OCI-LY7 (cell line): Measurements from ENCODE around the gene FBXO17. TPM values are rescaled to one million over a fixed set of nuclear protein-coding genes. Genes with fewer than 3 reads are reported as not detected.

Source experiments
- BruUV-seq: library from RNA; stranded (reverse); fragments of 400-500 nt; replicated peaks from 2 replicates; lab custom pipeline; 2021; lab: Mats Ljungman, UMichigan
- CTCF ChIA-PET: fragments of 300-600 bp; sonication (Branson Sonifier 250); formaldehyde crosslinking; loops from one replicate; lab custom pipeline; 2022; ENCODE audit warnings: antibody characterized with exemption; ENCODE audit not compliant: unreplicated experiment; lab: Charles Lee
- POLR2A ChIA-PET: fragments of 300-600 bp; sonication (Branson Sonifier 250); formaldehyde crosslinking; loops from one replicate; lab custom pipeline; 2022; ENCODE audit warnings: antibody characterized with exemption; lab: Charles Lee
- DNase-seq: peaks from one replicate; pipeline ENCODE4 v3.0.0-alpha.2; 2015; ENCODE audit warnings: low spot score
- H2AFZ ChIP-seq: fragments of 200-600 bp; sonication (generic), shearing (Covaris generic); 2 replicates; pipeline ENCODE4 v1.6.1; 2014; ENCODE audit warnings: mild to moderate bottlenecking, antibody characterized with exemption, low read length, moderate library complexity
- H3K27ac ChIP-seq: fragments of 200-600 bp; sonication (generic); 2 replicates; pipeline ENCODE4 v1.5.1; 2014; ENCODE audit warnings: mixed run types, low read depth, mild to moderate bottlenecking, moderate library complexity, low read length, inconsistent platforms; ENCODE audit not compliant: poor library complexity, severe bottlenecking
- H3K36me3 ChIP-seq: fragments of 200-600 bp; sonication (generic); 2 replicates; pipeline ENCODE4 v1.6.1; 2014; ENCODE audit warnings: mild to moderate bottlenecking, antibody characterized with exemption, low read length, moderate library complexity, mixed read lengths; ENCODE audit not compliant: insufficient read depth
- H3K4me1 ChIP-seq: fragments of 200-600 bp; sonication (generic); 2 replicates; pipeline ENCODE4 v1.5.1; 2014; ENCODE audit warnings: mild to moderate bottlenecking, low read length; ENCODE audit not compliant: insufficient read depth, poor library complexity, severe bottlenecking
- H3K4me2 ChIP-seq: fragments of 200-600 bp; sonication (generic); 2 replicates; pipeline ENCODE4 v1.6.1; 2014; ENCODE audit warnings: mild to moderate bottlenecking, low read length
- H3K4me3 ChIP-seq: fragments of 200-600 bp; sonication (generic); 2 replicates; pipeline ENCODE4 v1.5.1; 2014; ENCODE audit warnings: mild to moderate bottlenecking, low read depth, low read length; ENCODE audit not compliant: poor library complexity, severe bottlenecking
- H3K79me2 ChIP-seq: fragments of 200-600 bp; sonication (generic); 2 replicates; pipeline ENCODE4 v1.6.1; 2016; ENCODE audit warnings: low read depth, mild to moderate bottlenecking, low read length, moderate library complexity, mixed read lengths; ENCODE audit not compliant: insufficient read depth
- H3K9me2 ChIP-seq: fragments of 200-600 bp; sonication (generic); 2 replicates; pipeline ENCODE4 v1.6.1; 2016; ENCODE audit warnings: mild to moderate bottlenecking, low read length, mixed read lengths; ENCODE audit not compliant: insufficient read depth
- H3K9me3 ChIP-seq: fragments of 200-600 bp; sonication (generic); 2 replicates; pipeline ENCODE4 v1.6.1; 2014; ENCODE audit warnings: mild to moderate bottlenecking, mixed run types, low read length, mixed read lengths
- H4K20me1 ChIP-seq: fragments of 200-600 bp; sonication (generic); 2 replicates; pipeline ENCODE4 v1.6.1; 2014; ENCODE audit warnings: mild to moderate bottlenecking, antibody characterized with exemption, low read length, moderate library complexity, mixed read lengths; ENCODE audit not compliant: insufficient read depth
- CTCF ChIP-seq: fragments of 200-600 bp; sonication (generic); conservative IDR thresholded peaks from 2 replicates; pipeline ENCODE4 v1.5.1; 2014; ENCODE audit warnings: mild to moderate bottlenecking, antibody characterized with exemption, low read length, moderate library complexity, mixed read lengths
- EZH2phosphoT487 ChIP-seq: fragments of 200-600 bp; sonication (generic); IDR thresholded peaks from 2 replicates; pipeline ENCODE4 v1.6.1; 2018; ENCODE audit warnings: low read depth, borderline replicate concordance, mild to moderate bottlenecking, mixed run types, antibody characterized with exemption, low read length, moderate library complexity, mixed read lengths
- intact Hi-C: fragments of 100-400 bp; cut with micrococcal nuclease; formaldehyde crosslinking; loops from one replicate; pipeline ENCODE4 v1.10.0; 2022; ENCODE audit not compliant: unreplicated experiment
- total RNA-seq, 2 experiments: library from RNA; depleted of rRNA in 1 of 2; stranded (reverse); fragments of >200 nt in 1 of 2; shearing (Covaris generic) in 1 of 2; gene quantifications; 2 replicates each; pipeline ENCODE4 v1.2.3, GENCODE V29; 2014 to 2022

FBXO17 gene
- total RNA-seq, 2 experiments from 2014 or later = not detected

- H2AFZ ChIP-seq = no peak overlapping the region
- BruUV-seq = no TSS peak
- H3K4me3 ChIP-seq = no peak overlapping the region
- no peaks in the 10 kb centered on the region for H4K20me1 ChIP-seq
- intact Hi-C loops = no loop called here
- H3K4me2 ChIP-seq = no peak overlapping the region
- no peaks in the 10 kb centered on the region for H3K4me1 ChIP-seq
- H3K79me2 ChIP-seq = no peaks in the 10 kb centered on the region
- ChIA-PET POLR2A (interaction anchor here (0.5 kb wide), 2 partner anchors 156 to 376 kb away, joined by 4 read pairs; no protein-coding TSS in a partner anchor), CTCF (no interaction called here)
- no peak for DNase-seq
- H3K36me3 ChIP-seq = peaks cover 9% of the 10 kb centered on the region; the same call in 1 of the 2 replicates
- H3K9me3 ChIP-seq = no peaks in the 10 kb centered on the region
- TF ChIP-seq CTCF = no peak
- no peak for TF ChIP-seq EZH2phosphoT487
- no peaks in the 10 kb centered on the region for H3K9me2 ChIP-seq
- H3K27ac ChIP-seq = no peak overlapping the region
Measured at GRCh38 chr19:38917516-38917915, 58.0 kb downstream of the FBXO17 start.

GRCh38 chr19:38915329-38916321, 59.9 kb downstream of the FBXO17 start:
- Histone ChIP-seq H3K9me2 (no peaks in the 10 kb centered on the region), H3K9me3 (no peaks in the 10 kb centered on the region), H2AFZ (no peak overlapping the region), H3K4me1 (no peaks in the 10 kb centered on the region), H3K4me3 (no peak overlapping the region), H3K4me2 (no peak overlapping the region), H3K36me3 (no peaks in the 10 kb centered on the region), H3K27ac (no peak overlapping the region), H4K20me1 (no peaks in the 10 kb centered on the region), H3K79me2 (no peaks in the 10 kb centered on the region)
- CTCF ChIA-PET = no interaction called here
- POLR2A ChIA-PET = no interaction called here
- DNase-seq = no peak
- TF ChIP-seq CTCF (no peak), EZH2phosphoT487 (no peak)
- intact Hi-C loops = no loop called here
- no TSS peak for BruUV-seq

DNA sequence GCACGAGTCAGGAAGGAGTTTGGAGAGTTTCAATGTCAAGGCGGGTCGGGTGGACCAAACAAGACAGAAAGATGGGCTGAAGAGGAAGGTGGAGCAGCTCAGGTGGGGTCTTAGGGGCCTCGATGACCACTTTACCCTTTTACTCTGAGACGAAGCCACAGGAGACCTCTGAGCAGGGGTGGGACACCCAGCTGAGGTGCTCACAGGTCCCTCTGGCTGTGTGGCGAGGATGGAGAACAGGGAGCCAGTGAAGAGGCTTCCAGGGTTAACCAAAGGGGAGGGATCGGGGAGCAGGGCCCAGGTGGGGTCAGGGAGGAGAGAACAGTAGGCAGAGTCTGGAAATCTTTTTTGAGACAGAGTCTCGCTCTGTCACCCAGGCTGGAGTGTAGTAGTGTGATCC, 61.6 kb downstream of the FBXO17 start:
- DNase-seq = no peak
- CTCF ChIA-PET = no interaction called here
- POLR2A ChIA-PET = interaction anchor here (0.6 kb wide), 2 partner anchors 111 to 149 kb away, joined by 3 to 4 read pairs; no protein-coding TSS in a partner anchor

More for the DNA sequence above, 61.6 kb downstream of the FBXO17 start:
- Histone ChIP-seq H3K9me3 (no peaks in the 10 kb centered on the region), H3K27ac (no peak overlapping the region), H3K4me3 (no peak overlapping the region), H3K9me2 (no peaks in the 10 kb centered on the region), H2AFZ (no peak overlapping the region), H3K4me2 (no peak overlapping the region), H3K79me2 (no peaks in the 10 kb centered on the region), H4K20me1 (no peaks in the 10 kb centered on the region), H3K4me1 (no peaks in the 10 kb centered on the region), H3K36me3 (no peaks in the 10 kb centered on the region)
- BruUV-seq = no TSS peak
- TF ChIP-seq EZH2phosphoT487 (no peak), CTCF (no peak)
- intact Hi-C loops = no loop called here
